ENCODE results near the gene PIK3R3.

The PIK3R3 gene

DNA sequence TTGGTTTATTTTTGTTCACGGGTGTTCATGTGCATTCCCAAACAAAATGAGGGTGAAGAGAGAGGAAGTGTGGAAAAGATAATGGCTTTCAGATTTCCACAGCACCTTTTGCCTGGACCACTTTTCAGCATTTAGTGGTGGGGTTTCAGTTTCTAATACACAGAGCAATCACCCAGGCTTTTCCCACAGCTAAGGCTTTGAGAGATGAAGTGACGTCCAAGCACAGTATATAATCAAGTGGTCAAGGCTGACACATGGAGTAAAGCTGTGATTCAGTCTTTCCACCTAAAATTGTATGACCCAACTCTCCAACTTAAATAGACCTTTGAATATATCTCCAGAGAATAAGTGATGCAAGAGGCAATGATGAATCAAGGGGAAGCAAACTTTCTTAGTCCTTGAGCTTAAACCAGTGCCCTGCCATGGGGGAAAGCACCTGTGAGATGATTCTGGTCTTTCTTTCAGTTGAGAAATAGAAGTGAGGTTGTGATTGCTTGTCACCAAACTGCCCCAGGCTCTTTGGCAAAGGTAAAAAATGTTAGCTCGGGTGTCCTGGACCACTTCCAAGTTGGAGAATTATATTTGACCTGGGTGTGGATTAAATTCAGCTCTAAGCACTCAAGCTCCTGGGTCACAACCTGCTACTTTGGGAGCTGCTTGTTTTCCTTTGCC, 2.4 kb upstream of the PIK3R3 start:
- Histone ChIP-seq H3K4me1 (peaks cover 0 to 40% (median 16%) of the 10 kb centered on the region in 4 donors), H3K27me3 (no peaks in the 10 kb centered on the region), H3K4me3 (no peak overlapping the region), H3K27ac (peak overlapping the region; percentile 91 to 93), H3K36me3 (no peaks in the 10 kb centered on the region), H3K9me3 (no peaks in the 10 kb centered on the region)
- no peak for DNase-seq
- intact Hi-C loops (cut with DNase I; ENCODE audit: low total_unique reads), result no loop called here
- TF ChIP-seq, protein P1, sequence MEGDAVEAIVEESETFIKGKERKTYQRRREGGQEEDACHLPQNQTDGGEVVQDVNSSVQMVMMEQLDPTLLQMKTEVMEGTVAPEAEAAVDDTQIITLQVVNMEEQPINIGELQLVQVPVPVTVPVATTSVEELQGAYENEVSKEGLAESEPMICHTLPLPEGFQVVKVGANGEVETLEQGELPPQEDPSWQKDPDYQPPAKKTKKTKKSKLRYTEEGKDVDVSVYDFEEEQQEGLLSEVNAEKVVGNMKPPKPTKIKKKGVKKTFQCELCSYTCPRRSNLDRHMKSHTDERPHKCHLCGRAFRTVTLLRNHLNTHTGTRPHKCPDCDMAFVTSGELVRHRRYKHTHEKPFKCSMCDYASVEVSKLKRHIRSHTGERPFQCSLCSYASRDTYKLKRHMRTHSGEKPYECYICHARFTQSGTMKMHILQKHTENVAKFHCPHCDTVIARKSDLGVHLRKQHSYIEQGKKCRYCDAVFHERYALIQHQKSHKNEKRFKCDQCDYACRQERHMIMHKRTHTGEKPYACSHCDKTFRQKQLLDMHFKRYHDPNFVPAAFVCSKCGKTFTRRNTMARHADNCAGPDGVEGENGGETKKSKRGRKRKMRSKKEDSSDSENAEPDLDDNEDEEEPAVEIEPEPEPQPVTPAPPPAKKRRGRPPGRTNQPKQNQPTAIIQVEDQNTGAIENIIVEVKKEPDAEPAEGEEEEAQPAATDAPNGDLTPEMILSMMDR (IDR thresholded peaks at IDR 0.05), result no peak

- TF ChIP-seq, protein P1 (IDR thresholded peaks at IDR 0.05), result no peak
- Histone ChIP-seq H3K4me3 (peak overlapping the region; percentile 68 to 70), H3K9me3 (no peaks in the 10 kb centered on the region), H3K27ac (peak overlapping the region; percentile 91 to 93), H3K36me3 (no peaks in the 10 kb centered on the region), H3K27me3 (no peaks in the 10 kb centered on the region), H3K4me1 (peaks cover 0 to 40% (median 16%) of the 10 kb centered on the region in 4 donors)
- no peak for DNase-seq
- intact Hi-C loops (cut with DNase I; ENCODE audit: low total_unique reads), result loop anchor here (2.0 kb wide), 1 partner anchor 41 kb away; the partner anchor contains the start of gene TSPAN1
These were observed 1.4 kb upstream of the PIK3R3 start for GRCh38 chr1:46133781-46134350.

DNA sequence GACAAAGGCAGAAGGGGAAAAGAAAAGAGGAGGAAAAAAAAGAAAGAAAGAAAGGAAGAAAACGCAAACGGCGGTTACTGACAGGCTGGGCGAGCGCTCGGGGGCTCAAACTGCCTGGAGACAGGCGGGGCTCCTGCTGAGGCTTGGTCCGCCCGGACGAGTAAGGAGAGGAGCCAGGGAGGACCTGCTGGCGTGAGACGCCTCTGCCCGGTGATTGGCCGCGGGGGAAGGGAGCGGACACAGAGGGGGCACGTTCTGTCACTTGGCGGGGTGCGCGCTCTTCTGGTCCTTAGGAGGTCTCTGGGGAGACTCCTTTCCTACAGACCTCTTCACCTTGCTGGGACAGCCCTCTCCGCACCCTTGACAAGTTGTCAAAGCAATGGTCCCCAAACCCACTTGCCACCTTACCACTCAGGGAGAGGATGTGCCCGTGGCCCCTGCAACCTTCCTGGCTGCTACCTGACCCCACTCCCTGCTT, 791 bp upstream of the PIK3R3 start:
- no peaks in the 10 kb centered on the region for H3K36me3 ChIP-seq
- no peaks in the 10 kb centered on the region for H3K9me3 ChIP-seq
- DNase-seq, result no peak
- H3K27me3 ChIP-seq, result no peaks in the 10 kb centered on the region
- peak overlapping the region; percentile 91 to 93 for H3K27ac ChIP-seq
- peak overlapping the region; percentile 68 to 70 for H3K4me3 ChIP-seq
- TF ChIP-seq, protein P1 (IDR thresholded peaks at IDR 0.05), result no peak
- H3K4me1 ChIP-seq, result peaks cover 0 to 40% (median 16%) of the 10 kb centered on the region in 4 donors
- intact Hi-C loops (cut with DNase I; ENCODE audit: low total_unique reads), result loop anchor here (2.0 kb wide), 1 partner anchor 42 kb away; the partner anchor contains the start of gene TSPAN1

GRCh38 chr1:46131712-46132528, 509 bp downstream of the PIK3R3 start:
- Histone ChIP-seq H3K4me1 (peaks cover 0 to 36% (median 16%) of the 10 kb centered on the region in 4 donors), H3K27me3 (no peaks in the 10 kb centered on the region), H3K9me3 (no peaks in the 10 kb centered on the region), H3K27ac (peak overlapping the region; percentile 91 to 93), H3K36me3 (no peaks in the 10 kb centered on the region), H3K4me3 (peak overlapping the region; percentile 68 to 70)
- TF ChIP-seq, protein P1 (IDR thresholded peaks at IDR 0.05), result no peak
- intact Hi-C loops (cut with DNase I; ENCODE audit: low total_unique reads), result loop anchor here (2.0 kb wide), 1 partner anchor 43 kb away; the partner anchor contains the start of gene TSPAN1
- DNase-seq, result peak in 1 of 2 donors; percentile 39

DNA sequence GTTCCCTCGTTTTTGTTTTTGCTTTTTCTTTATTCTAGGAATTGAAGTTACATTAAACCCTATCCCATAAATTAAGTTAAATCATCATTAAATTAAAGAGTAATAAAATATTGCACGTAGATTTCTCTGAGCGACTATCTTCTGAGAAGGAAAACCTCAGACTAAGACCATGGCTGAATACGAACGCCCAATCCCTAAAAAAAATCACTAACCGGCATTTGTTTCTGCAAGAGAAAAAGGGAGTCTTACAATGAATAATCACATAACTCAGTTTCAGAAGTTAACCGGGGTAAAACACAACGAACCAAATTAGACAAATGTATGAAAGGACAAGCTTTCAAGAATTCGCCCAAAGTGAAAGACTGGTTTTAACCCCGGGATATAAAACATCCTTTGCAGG, 1.3 kb downstream of the PIK3R3 start:
- Histone ChIP-seq H3K27ac (peak overlapping the region; percentile 91 to 93), H3K4me1 (peaks cover 0 to 35% (median 16%) of the 10 kb centered on the region in 4 donors), H3K27me3 (no peaks in the 10 kb centered on the region), H3K36me3 (no peaks in the 10 kb centered on the region), H3K9me3 (no peaks in the 10 kb centered on the region), H3K4me3 (peak overlapping the region; percentile 68 to 70)
- TF ChIP-seq, protein P1 (IDR thresholded peaks at IDR 0.05), result no peak
- intact Hi-C loops (cut with DNase I; ENCODE audit: low total_unique reads), result no loop called here
- no peak for DNase-seq
